ENCODE results near the gene ZNF33B. TPM values are rescaled to one million over a fixed set of nuclear protein-coding genes. Genes with fewer than 3 reads are reported as not detected.

ZNF33B gene
- total RNA-seq, 1 experiment from 2014 or later, result 39.6 TPM

DNA sequence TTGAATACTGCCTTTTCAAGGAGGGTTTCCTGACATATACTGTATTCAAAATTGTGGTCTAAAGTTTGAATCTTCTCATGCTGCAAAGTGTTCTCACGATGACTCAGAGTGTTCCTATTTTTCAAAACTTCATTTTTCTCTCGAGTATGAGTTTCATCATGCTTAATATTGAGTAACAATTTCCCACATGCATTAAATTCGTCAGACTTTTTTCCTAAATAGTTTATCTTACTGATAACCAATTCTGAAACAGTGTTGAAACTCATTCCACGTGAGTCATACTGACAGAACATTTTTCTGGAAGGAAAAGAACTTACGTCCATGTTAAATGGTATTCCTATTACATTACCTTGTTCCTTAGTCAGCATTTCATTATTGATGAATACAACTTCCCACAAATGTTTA is 44.1 kb downstream of the ZNF33B start:
- Histone ChIP-seq H2BK120ac (ENCODE audit: low read depth, low read length, poor library complexity, severe bottlenecking) (no peak overlapping the region), H2BK15ac (ENCODE audit: low read depth, low read length) (no peak overlapping the region), H3K27ac (ENCODE audit: insufficient read length, low read depth, low read length) (no peak overlapping the region), H4K91ac (ENCODE audit: insufficient read length, low read depth, low read length) (no peak overlapping the region), H3K18ac (ENCODE audit: insufficient read length, low read depth, low read length) (no peak overlapping the region), H2AFZ (ENCODE audit: low read length) (no peak overlapping the region), H3K14ac (ENCODE audit: insufficient read depth, low read length) (no peak overlapping the region), H2BK5ac (ENCODE audit: insufficient read length, low read length) (no peak overlapping the region), H2BK20ac (ENCODE audit: low read depth, low read length, poor library complexity, severe bottlenecking) (no peak overlapping the region), H4K20me1 (ENCODE audit: control insufficient read depth, insufficient read depth, insufficient read length) (no peaks in the 10 kb centered on the region), H3K23ac (ENCODE audit: insufficient read length, low read depth, low read length) (no peak overlapping the region), H3K27me3 (ENCODE audit: insufficient read depth, low read length) (no peaks in the 10 kb centered on the region), H4K8ac (replicated peaks; ENCODE audit: insufficient read length, low read depth, low read length) (no peak overlapping the region), H3K9ac (ENCODE audit: extremely low read depth, insufficient read length, low read length) (no peak overlapping the region), H3K9me3 (ENCODE audit: control insufficient read depth, low read depth, low read length) (peaks cover 53% of the 10 kb centered on the region), H3K4me1 (ENCODE audit: insufficient read depth, low read length) (no peaks in the 10 kb centered on the region), H3T11ph (ENCODE audit: low read length) (no peak overlapping the region), H2BK12ac (ENCODE audit: insufficient read length, low read depth, low read length) (no peak overlapping the region), H3K56ac (ENCODE audit: insufficient read length, low read depth, low read length) (no peak overlapping the region), H3K79me1 (ENCODE audit: insufficient read depth, low read depth, low read length, poor library complexity, severe bottlenecking) (no peaks in the 10 kb centered on the region), H4K5ac (ENCODE audit: insufficient read length, low read depth, low read length) (no peak overlapping the region), H3K4me2 (ENCODE audit: insufficient read depth, insufficient read length, low read length) (no peak overlapping the region), H3K4ac (ENCODE audit: low read depth, low read length) (no peak overlapping the region), H2AK5ac (ENCODE audit: insufficient read length, low read length) (no peak overlapping the region), H3K23me2 (ENCODE audit: insufficient read length, low read depth, low read length, poor library complexity, severe bottlenecking) (no peaks in the 10 kb centered on the region), H3K79me2 (ENCODE audit: insufficient read depth, low read length) (no peaks in the 10 kb centered on the region)
- no CpG with 5 or more reads among the region's 5 CpGs for WGBS (ENCODE audit: extremely low coverage, insufficient read length, low lambda C conversion rate)
- Mint-ChIP-seq H3K36me3 (ENCODE audit: insufficient read depth in 1 of 3, low read depth in 3 of 3) (peaks cover 78 to 89% (median 87%) of the 10 kb centered on the region in 3 experiments), H3K27me3 (ENCODE audit: low read depth) (peaks cover 2% of the 10 kb centered on the region; the same call in 1 of the 2 replicates), H3K4me3 (no peak overlapping the region), H3K27ac (no peak overlapping the region), H3K4me1 (no peaks in the 10 kb centered on the region), H3K9me3 (peaks cover 73 to 82% of the 10 kb centered on the region in 2 experiments)
- no peak for TF ChIP-seq CTCF (conservative IDR thresholded peaks at IDR 0.05)
- no peak for DNase-seq

Data from H9 (cell line).